Erythroblast (primary cell): ENCODE measurements around the gene C19orf81.

Experiments used
- GATA1 ChIP-seq: IDR thresholded peaks from 2 replicates; pipeline ENCODE4 v1.6.1; 2011; ENCODE audit warnings: low read depth, mild to moderate bottlenecking, control low read depth, low read length, moderate library complexity
- POLR2A ChIP-seq: IDR thresholded peaks from 2 replicates; pipeline ENCODE4 v1.6.1; 2011; ENCODE audit warnings: mild to moderate bottlenecking, low read length

DNA sequence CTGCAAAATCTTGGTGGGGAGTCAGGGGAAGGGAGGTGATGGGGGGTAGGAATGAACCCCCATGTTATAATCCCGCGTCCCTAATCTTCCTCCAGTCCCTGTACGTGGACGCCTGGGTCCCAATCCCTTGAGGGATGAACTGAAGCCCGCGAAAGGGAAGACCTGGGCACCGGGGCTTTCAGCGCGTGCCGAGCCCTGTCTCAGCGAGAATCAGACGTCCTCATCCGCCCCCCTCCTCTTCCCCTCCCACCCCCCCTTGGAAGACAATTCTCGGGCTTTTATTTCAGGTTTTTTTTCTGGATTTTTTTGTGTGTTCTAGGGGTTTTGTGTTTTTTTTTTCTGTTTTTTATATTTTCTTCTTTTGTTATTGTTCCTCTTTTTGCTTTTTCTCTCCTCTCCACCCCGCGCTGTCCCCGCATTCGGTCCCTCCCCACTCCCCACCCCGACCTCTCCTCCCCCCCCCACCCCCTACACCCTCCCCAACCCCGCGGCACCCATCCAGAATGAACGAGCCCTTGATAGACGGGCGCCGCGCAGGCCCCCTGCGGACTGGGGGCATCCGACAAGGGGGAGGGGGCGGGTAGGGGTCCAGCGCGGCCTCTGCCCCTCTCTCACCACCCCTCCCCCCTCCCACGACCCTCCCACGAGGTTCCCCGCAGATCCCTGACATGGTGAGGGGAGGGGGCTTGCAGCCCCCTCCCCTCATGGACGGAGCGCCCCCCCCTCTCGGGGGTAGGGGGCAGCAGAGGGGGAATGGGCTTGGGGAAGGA, 10.3 kb downstream of the C19orf81 start:
- TF ChIP-seq POLR2A = no peak
- TF ChIP-seq GATA1 = no peak
